ENCODE measurements around the gene SPC25. TPM values are rescaled to one million over a fixed set of nuclear protein-coding genes. Genes with fewer than 3 reads are reported as not detected.

Gene SPC25
- total and polyA plus RNA-seq, 9 of the 15 experiments (the other 6 are each of a cell fraction or from before 2014, with no cell fraction given), result 44.8 to 100 (median 75.0) TPM

DNA sequence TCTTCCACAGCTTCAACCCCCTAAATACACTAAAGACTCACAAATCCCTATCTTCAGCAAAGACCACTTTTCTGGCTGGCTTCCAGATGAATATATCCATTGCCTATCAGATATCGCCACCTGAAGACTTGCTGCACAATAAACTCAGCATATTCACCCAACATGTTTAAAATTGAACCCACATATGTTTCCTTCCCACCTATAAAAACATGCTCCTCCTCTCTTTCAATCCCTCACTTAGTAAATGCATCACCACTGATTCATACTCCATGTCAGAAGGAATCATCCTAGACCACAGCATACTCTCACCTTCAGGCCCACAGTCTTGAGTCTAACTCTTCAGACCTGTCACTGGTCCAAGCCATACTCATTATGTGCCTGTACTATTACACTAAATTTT, 5.3 kb downstream of the SPC25 start:
- Histone ChIP-seq H3K4me1 (replicated peaks in 1 of 2; ENCODE audit: control insufficient read depth in 2 of 2, insufficient read depth in 2 of 2, low read length in 2 of 2) (peaks cover 0 to 6% of the 10 kb centered on the region in 2 experiments; a peak in 2 of 5 replicates), H3K27ac (ENCODE audit: extremely low read depth, low read depth, low read length) (no peak overlapping the region), H4K20me1 (replicated peaks; ENCODE audit: control insufficient read depth, insufficient read depth, low read length) (no peaks in the 10 kb centered on the region), H3K36me3 (ENCODE audit: control insufficient read depth, insufficient read depth, low read length) (peaks cover 44% of the 10 kb centered on the region), H3K79me2 (ENCODE audit: control insufficient read depth, insufficient read depth, low read length) (peaks cover 57% of the 10 kb centered on the region), H3K9me1 (ENCODE audit: control insufficient read depth, insufficient read depth, low read length) (no peaks in the 10 kb centered on the region), H3K27me3 (ENCODE audit: control insufficient read depth in 2 of 2, insufficient read depth in 2 of 2, low read length in 2 of 2) (no peaks in the 10 kb centered on the region), H3K9me3 (replicated peaks; ENCODE audit: control insufficient read depth, insufficient read depth, low read depth, low read length) (no peaks in the 10 kb centered on the region), H2AFZ (ENCODE audit: low read depth, low read length) (no peak overlapping the region), H3K4me3 (no peak overlapping the region), H3K4me2 (ENCODE audit: insufficient read depth, low read length) (no peak overlapping the region), H3K9ac (ENCODE audit: insufficient read depth in 1 of 2, low read depth in 2 of 2, low read length in 2 of 2) (no peak overlapping the region)
- no peak for FAIRE-seq
- in situ Hi-C loops (cut with MboI) (no loop called here), intact Hi-C loops (cut with micrococcal nuclease) (no loop called here)
- DNase-seq (ENCODE audit: extremely low read depth in 1 of 4, low spot score in 3 of 4), result peak in 2 of 4 experiments; percentile 18 to 34
- CTCF ChIA-PET (ENCODE audit: low intra/inter-chr PET ratio), result no interaction called here
- peak; percentile 22; the same call in 1 of the 3 replicates for ATAC-seq
- POLR2A ChIA-PET, result interaction anchor here (1.0 to 3.7 kb wide), 2 partner anchors 12 to 151 kb away, joined by 4 to 10 read pairs; no protein-coding TSS in a partner anchor
- 95% methylated on average over 1 of the region's 1 CpG for WGBS (ENCODE audit: insufficient coverage, low coverage, missing lambda C conversion rate)
- TF ChIP-seq ZNF764 (CRISPR knock-in tag; IDR thresholded peaks at IDR 0.05; ENCODE audit: low read depth) (no peak), NFIC (IDR thresholded peaks at IDR 0.05) (peak; percentile 91), RAD21 (CRISPR knock-in tag; conservative IDR thresholded peaks at IDR 0.05 in 1 of 2, IDR thresholded peaks at IDR 0.05 in 1 of 2) (peak in 1 of 2 experiments; percentile 23; a peak in 1 of 4 replicates), EHMT2 (IDR thresholded peaks at IDR 0.05) (peak; percentile 14; the same call in 1 of the 2 replicates)
- TF ChIP-seq, protein P1, sequence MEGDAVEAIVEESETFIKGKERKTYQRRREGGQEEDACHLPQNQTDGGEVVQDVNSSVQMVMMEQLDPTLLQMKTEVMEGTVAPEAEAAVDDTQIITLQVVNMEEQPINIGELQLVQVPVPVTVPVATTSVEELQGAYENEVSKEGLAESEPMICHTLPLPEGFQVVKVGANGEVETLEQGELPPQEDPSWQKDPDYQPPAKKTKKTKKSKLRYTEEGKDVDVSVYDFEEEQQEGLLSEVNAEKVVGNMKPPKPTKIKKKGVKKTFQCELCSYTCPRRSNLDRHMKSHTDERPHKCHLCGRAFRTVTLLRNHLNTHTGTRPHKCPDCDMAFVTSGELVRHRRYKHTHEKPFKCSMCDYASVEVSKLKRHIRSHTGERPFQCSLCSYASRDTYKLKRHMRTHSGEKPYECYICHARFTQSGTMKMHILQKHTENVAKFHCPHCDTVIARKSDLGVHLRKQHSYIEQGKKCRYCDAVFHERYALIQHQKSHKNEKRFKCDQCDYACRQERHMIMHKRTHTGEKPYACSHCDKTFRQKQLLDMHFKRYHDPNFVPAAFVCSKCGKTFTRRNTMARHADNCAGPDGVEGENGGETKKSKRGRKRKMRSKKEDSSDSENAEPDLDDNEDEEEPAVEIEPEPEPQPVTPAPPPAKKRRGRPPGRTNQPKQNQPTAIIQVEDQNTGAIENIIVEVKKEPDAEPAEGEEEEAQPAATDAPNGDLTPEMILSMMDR (IDR thresholded peaks at IDR 0.05 in 2 of 3, conservative IDR thresholded peaks at IDR 0.05 in 1 of 3; ENCODE audit: insufficient read depth in 2 of 3, low read depth in 1 of 3, low read length in 3 of 3), result peak in 1 of 3 experiments; percentile 26; a peak in 2 of 6 replicates
- TF ChIP-seq, protein P2, sequence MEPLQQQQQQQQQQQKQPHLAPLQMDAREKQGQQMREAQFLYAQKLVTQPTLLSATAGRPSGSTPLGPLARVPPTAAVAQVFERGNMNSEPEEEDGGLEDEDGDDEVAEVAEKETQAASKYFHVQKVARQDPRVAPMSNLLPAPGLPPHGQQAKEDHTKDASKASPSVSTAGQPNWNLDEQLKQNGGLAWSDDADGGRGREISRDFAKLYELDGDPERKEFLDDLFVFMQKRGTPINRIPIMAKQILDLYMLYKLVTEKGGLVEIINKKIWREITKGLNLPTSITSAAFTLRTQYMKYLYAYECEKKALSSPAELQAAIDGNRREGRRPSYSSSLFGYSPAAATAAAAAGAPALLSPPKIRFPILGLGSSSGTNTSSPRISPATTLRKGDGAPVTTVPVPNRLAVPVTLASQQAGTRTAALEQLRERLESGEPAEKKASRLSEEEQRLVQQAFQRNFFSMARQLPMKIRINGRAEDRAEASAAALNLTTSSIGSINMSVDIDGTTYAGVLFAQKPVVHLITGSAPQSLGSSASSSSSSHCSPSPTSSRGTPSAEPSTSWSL (CRISPR knock-in tag; IDR thresholded peaks at IDR 0.05; ENCODE audit: borderline replicate concordance), result no peak
- BruUV-seq (replicated peaks), result no TSS peak

All from K562 (cell line).